ENCODE results near the gene KRT80. TPM values are rescaled to one million over a fixed set of nuclear protein-coding genes. Genes with fewer than 3 reads are reported as not detected.

The KRT80 gene
- total and polyA plus RNA-seq, 2 experiments from 2014 or later = not detected

DNA sequence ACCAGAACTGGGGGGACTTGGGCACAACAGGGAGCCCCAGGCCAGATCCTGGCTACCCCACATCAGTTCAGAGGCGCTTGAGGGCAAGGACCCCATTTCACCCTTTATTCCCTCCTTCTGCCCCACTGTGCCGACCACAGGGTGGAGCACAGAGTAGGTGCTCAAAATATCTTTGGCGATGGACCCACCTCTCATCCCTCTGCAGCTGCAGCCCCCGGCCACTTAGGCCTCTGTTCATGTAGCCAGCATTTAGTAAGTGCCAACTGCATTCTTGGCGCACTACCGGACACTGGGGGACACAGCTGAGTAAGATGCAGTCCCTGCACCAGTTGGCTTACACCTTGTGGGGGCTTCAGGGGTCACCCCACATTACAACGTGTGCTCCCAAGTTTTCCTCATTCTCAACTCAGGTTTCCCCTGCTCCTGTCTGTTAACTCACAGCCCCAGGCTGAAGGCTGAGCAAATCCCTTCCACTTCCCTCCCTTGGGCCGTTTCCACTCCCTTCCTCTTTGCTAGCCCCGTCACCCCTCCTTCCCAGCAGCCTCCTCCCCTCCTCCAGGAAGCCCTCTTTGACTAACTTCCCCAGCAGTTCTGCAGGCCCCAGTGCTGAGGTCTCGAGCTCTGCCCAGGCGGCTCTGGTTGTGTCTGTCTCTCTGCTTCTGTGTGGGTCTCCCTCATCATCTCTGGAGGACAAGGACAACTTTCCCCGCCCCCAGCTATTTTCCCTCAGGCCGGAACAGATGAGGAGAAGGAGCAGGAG is 26.5 kb downstream of the KRT80 start:
- peaks cover 15% of the 10 kb centered on the region for H3K4me1 ChIP-seq (ENCODE audit: low read depth)
- no peak for TF ChIP-seq CTCF (IDR thresholded peaks at IDR 0.05; ENCODE audit: low read depth, low read length)
- no peak overlapping the region for H3K4me3 ChIP-seq
- H3K27me3 ChIP-seq = peaks cover 16% of the 10 kb centered on the region
- no peaks in the 10 kb centered on the region for H3K36me3 ChIP-seq
- no peak overlapping the region for H3K27ac ChIP-seq
- no peak for DNase-seq (ENCODE audit: low read depth in 1 of 2, low spot score in 1 of 2)
- no peaks in the 10 kb centered on the region for H3K9me3 ChIP-seq (ENCODE audit: low read depth)

DNA sequence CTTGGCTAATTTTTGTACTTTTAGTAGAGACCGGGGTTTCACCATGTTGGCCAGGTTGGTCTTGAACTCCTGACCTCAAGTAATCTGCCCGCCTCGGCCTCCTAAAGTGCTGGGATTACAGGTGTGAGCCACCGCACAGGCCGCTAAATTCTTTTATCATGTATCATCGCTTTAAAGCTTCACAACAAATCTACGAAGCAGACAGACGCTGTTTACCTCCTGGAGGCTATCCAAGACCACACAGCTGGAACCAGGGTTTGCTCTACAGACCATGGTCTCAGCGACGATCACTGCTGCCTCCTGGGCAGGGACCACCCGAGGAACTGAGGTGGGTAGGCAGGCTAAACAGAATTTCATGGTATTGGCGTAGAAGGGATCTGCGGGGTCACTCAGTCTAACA is 27.2 kb downstream of the KRT80 start:
- Histone ChIP-seq H3K9me3 (ENCODE audit: low read depth) (no peaks in the 10 kb centered on the region), H3K27ac (no peak overlapping the region), H3K4me1 (ENCODE audit: low read depth) (peaks cover 10% of the 10 kb centered on the region), H3K36me3 (no peaks in the 10 kb centered on the region), H3K27me3 (peaks cover 20% of the 10 kb centered on the region), H3K4me3 (no peak overlapping the region)
- no peak for DNase-seq (ENCODE audit: low read depth in 1 of 2, low spot score in 1 of 2)
- no peak for TF ChIP-seq CTCF (IDR thresholded peaks at IDR 0.05; ENCODE audit: low read depth, low read length)

DNA sequence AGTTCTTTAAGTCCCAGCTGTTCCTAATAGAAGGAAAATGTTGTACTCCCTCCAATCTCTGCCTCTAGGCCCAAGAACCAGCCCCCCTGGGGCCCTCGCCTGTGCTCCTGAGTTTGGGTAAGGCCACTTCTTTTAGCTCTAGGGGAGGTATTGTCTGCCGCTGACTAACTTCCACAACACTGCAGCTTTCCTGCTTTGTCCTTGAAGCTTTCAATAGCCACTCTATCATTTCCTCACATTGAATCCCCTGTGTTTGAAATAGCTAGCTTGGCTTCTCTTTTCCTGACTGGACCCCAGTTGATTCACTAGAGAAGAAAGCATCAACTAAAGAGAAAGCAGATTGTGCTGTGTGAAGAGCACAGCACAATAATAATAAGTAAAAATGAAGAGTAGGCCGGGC is 28.8 kb downstream of the KRT80 start:
- Histone ChIP-seq H3K4me3 (no peak overlapping the region), H3K27me3 (peaks cover 20% of the 10 kb centered on the region), H3K36me3 (no peaks in the 10 kb centered on the region), H3K4me1 (ENCODE audit: low read depth) (peaks cover under 1% of the 10 kb centered on the region), H3K27ac (no peak overlapping the region), H3K9me3 (ENCODE audit: low read depth) (no peaks in the 10 kb centered on the region)
- peak in 1 of 2 donors; percentile 77 for DNase-seq (ENCODE audit: low read depth in 1 of 2, low spot score in 1 of 2)
- TF ChIP-seq CTCF (IDR thresholded peaks at IDR 0.05; ENCODE audit: low read depth, low read length) = no peak

GRCh38 chr12:52160200-52160599 is 31.6 kb downstream of the KRT80 start:
- Histone ChIP-seq H3K4me3 (no peak overlapping the region), H3K36me3 (no peaks in the 10 kb centered on the region), H3K4me1 (ENCODE audit: low read depth) (no peaks in the 10 kb centered on the region), H3K27ac (no peak overlapping the region), H3K9me3 (ENCODE audit: low read depth) (no peaks in the 10 kb centered on the region), H3K27me3 (peaks cover 20% of the 10 kb centered on the region)
- no peak for TF ChIP-seq CTCF (IDR thresholded peaks at IDR 0.05; ENCODE audit: low read depth, low read length)
- no peak for DNase-seq (ENCODE audit: low read depth in 1 of 2, low spot score in 1 of 2)

- no peak for TF ChIP-seq CTCF (IDR thresholded peaks at IDR 0.05; ENCODE audit: low read depth, low read length)
- no peak overlapping the region for H3K27ac ChIP-seq
- H3K4me1 ChIP-seq (ENCODE audit: low read depth) = no peaks in the 10 kb centered on the region
- no peak overlapping the region for H3K4me3 ChIP-seq
- peaks cover 29% of the 10 kb centered on the region for H3K27me3 ChIP-seq
- no peaks in the 10 kb centered on the region for H3K36me3 ChIP-seq
- H3K9me3 ChIP-seq (ENCODE audit: low read depth) = no peaks in the 10 kb centered on the region
- DNase-seq (ENCODE audit: low read depth in 1 of 2, low spot score in 1 of 2) = no peak
Observed at GRCh38 chr12:52157566-52158150, 34.2 kb downstream of the KRT80 start.

All from cardiac muscle cell (in vitro differentiated cells and primary cell).